CD4-positive, alpha-beta memory T cell (primary cell): ENCODE measurements around the gene UBE2C. TPM values are rescaled to one million over a fixed set of nuclear protein-coding genes. Genes with fewer than 3 reads are reported as not detected.

ENCODE experiments used
- CTCF ChIA-PET: fragments of 350-600 bp; sonication (Branson Sonifier 250); formaldehyde crosslinking; loops from one replicate; lab custom pipeline; 2021; ENCODE audit warnings: inconsistent platforms; ENCODE audit not compliant: partially characterized antibody; lab: Charles Lee
- POLR2A ChIA-PET: fragments of 350-600 bp; sonication (Branson Sonifier 250); formaldehyde crosslinking; loops from one replicate; lab custom pipeline; 2021; ENCODE audit not compliant: partially characterized antibody; lab: Charles Lee
- DNase-seq, 5 donors: peaks; one replicate each; pipeline versions ENCODE4 v3.0.0 to v3.0.0-alpha.2; 2020 to 2022; ENCODE audit warnings: mixed read lengths in 1 of 5
- H3K27ac ChIP-seq: one replicate; pipeline ENCODE4 v1.7.0; 2013; ENCODE audit warnings: low read depth, low read length
- H3K27me3 ChIP-seq: 2 replicates; pipeline ENCODE4 v1.7.0; 2013; ENCODE audit warnings: mild to moderate bottlenecking, low read length, moderate library complexity; ENCODE audit not compliant: insufficient read depth
- H3K36me3 ChIP-seq: 2 replicates; pipeline ENCODE4 v1.7.0; 2013; ENCODE audit warnings: mild to moderate bottlenecking, low read length, moderate library complexity; ENCODE audit not compliant: insufficient read depth
- H3K4me1 ChIP-seq: 2 replicates; pipeline ENCODE4 v1.7.0; 2013; ENCODE audit warnings: mild to moderate bottlenecking, low read length, moderate library complexity; ENCODE audit not compliant: insufficient read depth
- H3K4me3 ChIP-seq, 2 donors: one replicate each; pipeline ENCODE4 v1.7.0; 2013; ENCODE audit warnings: low read length in 2 of 2, mild to moderate bottlenecking in 1 of 2
- H3K9me3 ChIP-seq, 2 donors: one replicate each; pipeline ENCODE4 v1.7.0; 2013; ENCODE audit warnings: low read length in 2 of 2, control low read depth in 1 of 2; ENCODE audit not compliant: control insufficient read depth in 1 of 2
- H3K27ac Mint-ChIP-seq, 7 donors: one replicate each; pipeline ENCODE4 v1.8.0; 2020 to 2021; ENCODE audit warnings: mixed read lengths in 7 of 7, mild to moderate bottlenecking in 6 of 7, inconsistent platforms in 3 of 7, moderate library complexity in 3 of 7
- H3K27me3 Mint-ChIP-seq, 2 donors: one replicate each; pipeline ENCODE4 v1.8.0; 2020 to 2021; ENCODE audit warnings: mixed read lengths in 2 of 2
- H3K36me3 Mint-ChIP-seq, 2 donors: one replicate each; pipeline ENCODE4 v1.8.0; 2020 to 2021; ENCODE audit warnings: mixed read lengths in 2 of 2, inconsistent platforms in 1 of 2, mild to moderate bottlenecking in 1 of 2
- H3K4me1 Mint-ChIP-seq, 4 donors: one replicate each; pipeline ENCODE4 v1.8.0; 2020 to 2021; ENCODE audit warnings: mixed read lengths in 4 of 4, mild to moderate bottlenecking in 1 of 4
- H3K4me3 Mint-ChIP-seq, 8 donors: one replicate each; pipeline ENCODE4 v1.8.0; 2020 to 2021; ENCODE audit warnings: mixed read lengths in 8 of 8, mild to moderate bottlenecking in 7 of 8, moderate library complexity in 6 of 8, inconsistent platforms in 3 of 8
- H3K9me3 Mint-ChIP-seq, 8 donors: one replicate each; pipeline ENCODE4 v1.8.0; 2020 to 2021; ENCODE audit warnings: mixed read lengths in 8 of 8, mild to moderate bottlenecking in 5 of 8, inconsistent platforms in 3 of 8, moderate library complexity in 1 of 8
- intact Hi-C: fragments of 100-400 bp; cut with micrococcal nuclease; formaldehyde crosslinking; loops from one replicate; pipeline ENCODE4 v1.15.1; 2023
- polyA plus RNA-seq, 2 donors: library from polyadenylated mRNA; unstranded; fragments of 300-500 nt; fragmentation: Illumina TruSeq; gene quantifications; one replicate each; pipeline ENCODE4 v1.2.3, GENCODE V29; 2021
- total RNA-seq, 2 experiments: library from RNA; stranded (reverse); gene quantifications; one replicate each; pipeline ENCODE4 v1.2.3, GENCODE V29; 2021

UBE2C gene
- total and polyA plus RNA-seq, 4 experiments from 2014 or later, result 0.36 to 0.61 (median 0.55) TPM; not detected in 1

GRCh38 chr20:45832619-45833018 lies 20.2 kb downstream of the UBE2C start:
- H3K4me1 ChIP-seq, result peaks cover 21% of the 10 kb centered on the region
- ChIA-PET CTCF (interaction anchor here (1.2 to 1.3 kb wide), 2 partner anchors 9 to 138 kb away, joined by 3 to 5 read pairs; no protein-coding TSS in a partner anchor), POLR2A (interaction anchor here (0.7 to 2.8 kb wide), 5 partner anchors 9 to 531 kb away, joined by 3 to 17 read pairs (median 5); partner anchors contain the start of genes ACOT8 and PCIF1)
- peaks cover 0 to 3% of the 10 kb centered on the region in 2 donors for H3K27me3 Mint-ChIP-seq
- DNase-seq, result no peak
- H3K4me1 Mint-ChIP-seq, result peaks cover 7 to 23% (median 13%) of the 10 kb centered on the region in 4 donors
- intact Hi-C loops, result no loop called here
- no peaks in the 10 kb centered on the region for H3K36me3 ChIP-seq
- peak overlapping the region; percentile 77 to 91 (median 84) for H3K4me3 Mint-ChIP-seq
- no peaks in the 10 kb centered on the region for H3K9me3 ChIP-seq
- H3K9me3 Mint-ChIP-seq, result no peaks in the 10 kb centered on the region
- no peak overlapping the region for H3K27ac ChIP-seq
- H3K4me3 ChIP-seq, result no peak overlapping the region
- no peaks in the 10 kb centered on the region for H3K36me3 Mint-ChIP-seq
- H3K27me3 ChIP-seq, result no peaks in the 10 kb centered on the region
- peak overlapping the region in 1 of 7 donors; percentile 40 for H3K27ac Mint-ChIP-seq

DNA sequence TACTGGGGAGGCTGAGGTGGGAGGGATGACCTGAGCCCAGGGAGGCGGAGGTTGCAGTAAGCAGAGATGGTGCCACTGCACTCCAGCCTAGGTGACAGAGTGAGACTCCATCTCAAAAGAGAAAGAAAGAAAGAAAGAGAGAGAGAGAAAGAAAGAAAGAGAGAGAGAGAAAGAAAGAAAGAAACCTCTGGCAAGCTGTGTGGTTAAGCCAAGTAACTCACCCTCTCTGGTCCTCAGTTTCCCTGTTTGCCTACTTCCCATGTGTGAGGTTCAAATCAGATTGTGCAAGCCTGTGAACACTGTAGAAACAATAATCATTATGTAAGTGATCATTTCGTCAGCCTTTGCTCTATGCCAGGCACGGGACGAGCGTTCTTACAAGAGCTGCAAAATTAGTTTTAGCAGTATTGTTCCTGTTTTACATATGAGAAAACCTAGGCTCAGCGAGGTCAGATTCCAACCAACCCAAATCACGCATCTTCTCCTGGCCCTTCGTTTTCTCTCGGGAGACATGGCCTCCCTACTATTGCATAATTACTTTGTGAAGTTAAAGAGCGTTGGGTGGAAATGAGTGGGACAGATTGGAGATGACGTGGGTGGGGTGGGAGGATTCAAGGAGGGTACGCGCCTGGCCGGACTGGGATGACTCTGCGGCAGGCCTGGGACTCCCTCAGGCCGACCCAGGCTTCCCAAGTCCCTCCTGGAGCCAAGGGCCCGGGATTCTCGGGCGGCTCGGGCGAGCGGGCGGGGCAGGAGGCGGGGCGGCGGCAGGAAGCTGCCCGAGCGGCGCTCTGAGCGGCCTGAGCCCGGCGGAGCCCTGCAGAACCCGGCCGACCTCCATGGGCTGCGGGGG lies 20.8 kb downstream of the UBE2C start, which contains the start of gene SNX21:
SNX21 (plus strand) TSS at position 770 of the 853 bp plus-strand sequence. CDS start 121 bp downstream, outside the sequence.
- no peaks in the 10 kb centered on the region for H3K9me3 ChIP-seq
- no peaks in the 10 kb centered on the region for H3K9me3 Mint-ChIP-seq
- peaks cover 0 to 3% of the 10 kb centered on the region in 2 donors for H3K27me3 Mint-ChIP-seq
- no peaks in the 10 kb centered on the region for H3K36me3 Mint-ChIP-seq
- no peaks in the 10 kb centered on the region for H3K27me3 ChIP-seq
- peaks cover 21% of the 10 kb centered on the region for H3K4me1 ChIP-seq
- CTCF ChIA-PET, result interaction anchor here (1.2 to 1.3 kb wide), 2 partner anchors 9 to 137 kb away, joined by 3 to 5 read pairs; no protein-coding TSS in a partner anchor
- H3K27ac ChIP-seq, result peak within 1 kb of the TSS; percentile 21
- H3K4me3 ChIP-seq, result peak within 1 kb of the TSS; percentile 3 to 64
- H3K36me3 ChIP-seq, result no peaks in the 10 kb centered on the region
- peak within 1 kb of the TSS; percentile 77 to 91 (median 84) for H3K4me3 Mint-ChIP-seq
- peaks cover 7 to 23% (median 13%) of the 10 kb centered on the region in 4 donors for H3K4me1 Mint-ChIP-seq
- intact Hi-C loops, result no loop called here
- peak in 2 of 5 donors; percentile 22 to 28 for DNase-seq
- H3K27ac Mint-ChIP-seq, result peak within 1 kb of the TSS; percentile 4 to 79 (median 13)
- POLR2A ChIA-PET, result interaction anchor here (0.7 to 2.8 kb wide), 7 partner anchors 10 to 531 kb away, joined by 3 to 17 read pairs (median 5); partner anchors contain the start of genes ACOT8, PCIF1 and ZSWIM3

DNA sequence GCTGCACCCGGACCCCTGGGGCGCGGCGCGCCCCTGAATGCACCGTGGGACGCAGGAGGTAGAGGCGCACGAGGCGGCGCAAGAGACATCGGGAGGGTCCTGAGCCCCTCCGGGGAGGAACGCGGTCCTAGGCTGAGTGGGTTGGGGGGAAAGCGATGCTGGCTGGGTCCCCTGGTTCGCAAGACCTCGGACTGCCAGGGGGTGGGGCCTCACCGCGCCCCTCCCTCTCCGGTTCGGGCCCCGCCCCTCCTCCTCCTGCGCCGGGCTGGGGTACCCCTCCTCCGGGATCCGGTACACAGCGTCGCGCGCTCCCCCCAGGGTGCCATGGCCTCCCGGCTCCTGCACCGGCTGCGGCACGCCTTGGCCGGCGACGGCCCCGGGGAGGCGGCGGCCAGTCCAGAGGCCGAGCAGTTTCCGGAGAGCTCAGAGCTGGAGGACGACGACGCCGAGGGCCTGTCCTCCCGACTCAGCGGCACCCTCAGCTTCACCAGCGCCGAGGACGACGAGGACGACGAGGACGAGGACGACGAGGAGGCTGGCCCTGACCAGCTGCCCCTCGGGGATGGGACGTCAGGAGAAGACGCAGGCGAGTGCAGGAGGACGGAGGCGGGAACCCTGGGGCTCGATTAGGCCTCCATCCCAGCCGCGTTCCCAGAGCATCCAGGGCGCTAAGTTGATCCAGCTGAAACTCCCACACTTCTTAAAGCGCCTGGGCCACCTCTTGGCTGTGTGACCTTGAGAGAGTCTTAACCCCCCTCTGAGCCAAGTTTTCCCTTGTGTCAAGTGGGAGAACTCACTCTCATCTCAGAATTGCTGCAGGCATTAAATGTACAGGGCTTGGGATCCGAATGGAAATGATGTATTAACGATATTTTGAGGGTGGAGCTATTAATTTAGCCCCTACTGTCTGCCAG lies 21.7 kb downstream of the UBE2C start:
- peak overlapping the region in 3 of 7 donors; percentile 12 to 79 (median 77) for H3K27ac Mint-ChIP-seq
- Histone ChIP-seq H3K27ac (peak overlapping the region; percentile 21), H3K4me3 (peak overlapping the region in 1 of 2 donors; percentile 64), H3K4me1 (peaks cover 21% of the 10 kb centered on the region), H3K27me3 (no peaks in the 10 kb centered on the region), H3K9me3 (no peaks in the 10 kb centered on the region), H3K36me3 (no peaks in the 10 kb centered on the region)
- peak overlapping the region; percentile 61 to 85 (median 68) for H3K4me3 Mint-ChIP-seq
- DNase-seq, result peak in 4 of 5 donors; percentile 28 to 43 (median 36)
- no peaks in the 10 kb centered on the region for H3K36me3 Mint-ChIP-seq
- H3K9me3 Mint-ChIP-seq, result no peaks in the 10 kb centered on the region
- POLR2A ChIA-PET, result interaction anchor here (0.7 to 2.8 kb wide), 7 partner anchors 10 to 100 kb away, joined by 3 to 17 read pairs (median 4); partner anchors contain the start of genes ACOT8, CTSA, NEURL2 and PCIF1
- intact Hi-C loops, result no loop called here
- CTCF ChIA-PET, result interaction anchor here (1.2 kb wide), 1 partner anchor 136 kb away, joined by 3 read pairs; no protein-coding TSS in a partner anchor
- peaks cover 0 to 3% of the 10 kb centered on the region in 2 donors for H3K27me3 Mint-ChIP-seq
- H3K4me1 Mint-ChIP-seq, result peaks cover 7 to 23% (median 13%) of the 10 kb centered on the region in 4 donors

- H3K27ac Mint-ChIP-seq, result peak overlapping the region in 3 of 7 donors; percentile 12 to 79 (median 77)
Observed at GRCh38 chr20:45834797-45835161, 22.3 kb downstream of the UBE2C start.

DNA sequence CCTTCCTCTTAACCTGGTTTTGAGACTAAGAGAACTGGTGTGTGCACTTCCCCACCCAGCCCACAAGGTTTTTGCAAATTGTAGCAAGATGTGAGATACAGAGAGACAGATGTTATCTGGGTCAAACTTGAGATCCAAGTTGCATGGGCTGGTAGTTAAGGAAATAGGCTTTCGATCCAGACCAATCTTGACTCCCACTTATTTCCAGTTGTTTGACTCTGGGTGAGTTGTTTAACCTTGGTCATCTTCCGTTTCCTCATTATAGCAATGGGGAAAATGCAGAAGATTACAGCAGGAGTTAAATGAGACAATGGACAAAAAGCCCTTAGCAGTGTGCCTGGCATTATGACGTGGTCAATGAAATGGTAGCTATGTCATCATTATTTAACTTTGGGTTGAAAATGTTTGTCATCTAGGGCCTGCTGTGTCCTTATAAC lies 22.9 kb downstream of the UBE2C start:
- Histone ChIP-seq H3K4me1 (peaks cover 21% of the 10 kb centered on the region), H3K36me3 (no peaks in the 10 kb centered on the region), H3K9me3 (no peaks in the 10 kb centered on the region), H3K27ac (no peak overlapping the region), H3K4me3 (no peak overlapping the region), H3K27me3 (no peaks in the 10 kb centered on the region)
- peaks cover 0 to under 1% of the 10 kb centered on the region in 2 donors for H3K27me3 Mint-ChIP-seq
- H3K36me3 Mint-ChIP-seq, result peaks cover 0 to 2% of the 10 kb centered on the region in 2 donors
- peak overlapping the region in 3 of 7 donors; percentile 7 to 59 (median 17) for H3K27ac Mint-ChIP-seq
- H3K4me1 Mint-ChIP-seq, result peaks cover 7 to 23% (median 13%) of the 10 kb centered on the region in 4 donors
- no peak for DNase-seq
- intact Hi-C loops, result no loop called here
- H3K4me3 Mint-ChIP-seq, result peak overlapping the region in 7 of 8 donors; percentile 21 to 72 (median 45)
- POLR2A ChIA-PET, result interaction anchor here (2.8 kb wide), 1 partner anchor 12 kb away, joined by 13 read pairs; no protein-coding TSS in a partner anchor
- H3K9me3 Mint-ChIP-seq, result no peaks in the 10 kb centered on the region
- CTCF ChIA-PET, result no interaction called here

More at GRCh38 chr20:45834797-45835161, 22.3 kb downstream of the UBE2C start:
- Mint-ChIP-seq H3K9me3 (no peaks in the 10 kb centered on the region), H3K27me3 (peaks cover 0 to 3% of the 10 kb centered on the region in 2 donors), H3K4me3 (peak overlapping the region; percentile 61 to 85 (median 66)), H3K4me1 (peaks cover 7 to 23% (median 13%) of the 10 kb centered on the region in 4 donors), H3K36me3 (no peaks in the 10 kb centered on the region)
- POLR2A ChIA-PET, result interaction anchor here (0.7 to 2.8 kb wide), 6 partner anchors 10 to 100 kb away, joined by 3 to 17 read pairs (median 4); partner anchors contain the start of genes ACOT8, CTSA, NEURL2 and PCIF1
- Histone ChIP-seq H3K27ac (no peak overlapping the region), H3K4me1 (peaks cover 21% of the 10 kb centered on the region), H3K9me3 (no peaks in the 10 kb centered on the region), H3K27me3 (no peaks in the 10 kb centered on the region), H3K36me3 (no peaks in the 10 kb centered on the region), H3K4me3 (no peak overlapping the region)
- no peak for DNase-seq
- CTCF ChIA-PET, result no interaction called here
- intact Hi-C loops, result no loop called here

DNA sequence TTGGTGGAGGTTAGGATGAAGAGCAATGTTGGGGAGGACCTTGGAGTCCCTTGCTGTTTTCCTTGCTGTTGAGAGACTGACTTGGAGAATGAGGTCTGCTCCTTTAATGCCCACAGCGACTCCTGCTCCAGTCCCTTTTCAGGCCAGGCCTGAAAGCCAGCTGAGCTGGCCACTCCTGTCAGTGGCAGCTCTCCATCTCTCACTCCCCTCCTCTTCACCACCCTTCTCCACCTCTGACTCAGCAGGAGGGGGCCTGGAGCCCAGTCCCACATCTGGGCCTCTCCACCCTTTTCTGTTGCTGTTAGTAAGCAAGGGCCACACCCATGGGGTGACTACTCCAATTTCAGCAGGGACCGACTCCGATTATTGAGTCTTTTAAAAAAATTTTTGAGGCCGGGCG lies 23.4 kb downstream of the UBE2C start:
- peak overlapping the region in 4 of 8 donors; percentile 21 to 49 (median 44) for H3K4me3 Mint-ChIP-seq
- H3K27me3 ChIP-seq, result no peaks in the 10 kb centered on the region
- no peak for DNase-seq
- peaks cover 6 to 23% (median 13%) of the 10 kb centered on the region in 4 donors for H3K4me1 Mint-ChIP-seq
- no peak overlapping the region for H3K4me3 ChIP-seq
- intact Hi-C loops, result no loop called here
- H3K27me3 Mint-ChIP-seq, result no peaks in the 10 kb centered on the region
- H3K27ac ChIP-seq, result no peak overlapping the region
- H3K9me3 ChIP-seq, result no peaks in the 10 kb centered on the region
- H3K36me3 ChIP-seq, result no peaks in the 10 kb centered on the region
- ChIA-PET POLR2A (no interaction called here), CTCF (no interaction called here)
- peak overlapping the region in 3 of 7 donors; percentile 7 to 59 (median 17) for H3K27ac Mint-ChIP-seq
- peaks cover 0 to 2% of the 10 kb centered on the region in 2 donors for H3K36me3 Mint-ChIP-seq
- H3K9me3 Mint-ChIP-seq, result no peaks in the 10 kb centered on the region
- H3K4me1 ChIP-seq, result peaks cover 21% of the 10 kb centered on the region
